HG03521 (cell line): Measurements from ENCODE around the gene UGT1A3.

ENCODE experiments used
- ATAC-seq: cut with Tn5 transposase; IDR thresholded peaks from one replicate; pipeline ENCODE4 v1.9.1; 2021; ENCODE audit warnings: mild to moderate bottlenecking, moderate library complexity; ENCODE audit not compliant: unreplicated experiment

UGT1A3 gene

GRCh38 chr2:233813236-233814055 lies 84.6 kb downstream of the UGT1A3 start:
- ATAC-seq: no peak

GRCh38 chr2:233814056-233814835 lies 85.4 kb downstream of the UGT1A3 start:
- ATAC-seq: no peak

- no peak for ATAC-seq
These were observed 87.0 kb downstream of the UGT1A3 start for GRCh38 chr2:233815861-233816260.

- ATAC-seq: no peak
These were observed 87.5 kb downstream of the UGT1A3 start for GRCh38 chr2:233816334-233816733.

- no peak for ATAC-seq
These were observed 87.9 kb downstream of the UGT1A3 start for GRCh38 chr2:233816771-233817170.

GRCh38 chr2:233817361-233817911 lies 88.6 kb downstream of the UGT1A3 start:
- no peak for ATAC-seq

GRCh38 chr2:233817995-233818638 lies 89.3 kb downstream of the UGT1A3 start:
- no peak for ATAC-seq

GRCh38 chr2:233818639-233819621 lies 90.1 kb downstream of the UGT1A3 start:
- ATAC-seq: no peak

- ATAC-seq: no peak
These were observed 91.3 kb downstream of the UGT1A3 start for GRCh38 chr2:233819884-233820773.

- no peak for ATAC-seq
These were observed 91.9 kb downstream of the UGT1A3 start for GRCh38 chr2:233820774-233821105.

GRCh38 chr2:233821196-233821595 lies 92.4 kb downstream of the UGT1A3 start:
- ATAC-seq: no peak

- no peak for ATAC-seq
These were observed 92.9 kb downstream of the UGT1A3 start for GRCh38 chr2:233821709-233822100.

GRCh38 chr2:233822101-233822771 lies 93.4 kb downstream of the UGT1A3 start:
- no peak for ATAC-seq
